Spleen (tissue), 7 donors: ENCODE data around the gene SCN4A.

Source experiments
- CTCF ChIP-seq, 11 experiments: fragments of 200-600 bp in 7 of 11; fragments of 450-650 bp in 4 of 11; sonication (generic) in 4 of 11; IDR thresholded peaks in 8 of 11; conservative IDR thresholded peaks in 3 of 11; 1 replicate in 7 of 11; 2 replicates in 4 of 11; pipeline versions ENCODE4 v1.4.0 to v1.8.0; 2016 to 2021; ENCODE audit warnings: antibody characterized with exemption in 11 of 11, inconsistent platforms in 4 of 11, mild to moderate bottlenecking in 1 of 11
- POLR2A ChIP-seq, 3 donors: fragments of 450-650 bp; IDR thresholded peaks; one replicate each; pipeline ENCODE4 v1.5.1; 2017; ENCODE audit warnings: antibody characterized with exemption in 3 of 3, mild to moderate bottlenecking in 1 of 3
- POLR2AphosphoS5 ChIP-seq, 3 donors: sonication (generic); formaldehyde crosslinking; IDR thresholded peaks; one replicate each; pipeline ENCODE4 v1.5.1; 2017; ENCODE audit warnings: antibody characterized with exemption in 3 of 3
- donor health status: DM: no; HTN: no; CAD: no; lungs with moderate emphysema.
- donor health status: DM: no; HTN: no; CAD: no.
- donor health status: DM: no; HTN: no; CAD: no.

GRCh38 chr17:63943745-63944144, 29.0 kb downstream of the SCN4A start:
- TF ChIP-seq CTCF (IDR thresholded peaks at IDR 0.05 in 8 of 11, conservative IDR thresholded peaks at IDR 0.05 in 3 of 11) (peak in 1 of 11 experiments; percentile 20), POLR2A (IDR thresholded peaks at IDR 0.05) (no peak), POLR2AphosphoS5 (IDR thresholded peaks at IDR 0.05) (no peak)
